ENCODE measurements around the gene COL25A1. TPM values are rescaled to one million over a fixed set of nuclear protein-coding genes. Genes with fewer than 3 reads are reported as not detected.

COL25A1 gene
- total and polyA plus RNA-seq, 2 experiments from 2014 or later: 0.25 TPM; not detected in 1

DNA sequence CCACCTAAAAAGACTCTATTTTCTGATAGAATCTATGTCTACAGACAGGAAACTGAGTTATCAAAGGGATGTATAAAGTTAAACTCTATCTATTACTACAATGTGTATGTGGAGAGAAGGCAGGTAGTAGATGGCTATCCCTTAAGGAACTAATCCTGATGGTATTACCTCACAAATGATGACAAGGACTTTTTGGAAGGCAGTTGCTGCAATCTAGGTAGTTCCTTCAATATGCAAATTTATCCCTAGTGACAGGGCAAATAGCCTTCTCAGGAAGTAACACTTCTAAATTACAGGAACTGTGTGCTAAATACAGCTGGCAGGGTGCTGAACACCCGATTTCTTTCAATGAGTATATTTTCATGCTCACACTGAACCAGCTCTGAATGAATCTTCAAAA is 177.4 kb downstream of the COL25A1 start:
- no peak overlapping the region for H3K27ac ChIP-seq
- no peaks in the 10 kb centered on the region for H3K79me2 ChIP-seq (ENCODE audit: insufficient read depth)
- in situ Hi-C loops (cut with MboI): no loop called here
- no peak overlapping the region for H3K9ac ChIP-seq
- WGBS, 2 experiments (ENCODE audit: low coverage in 1 of 2, low lambda C conversion rate in 2 of 2, missing lambda C conversion rate in 2 of 2): 17 to 39% methylated on average over 1 of the region's 1 CpG
- H4K20me1 ChIP-seq (ENCODE audit: insufficient read depth): no peaks in the 10 kb centered on the region
- H3K9me3 ChIP-seq (ENCODE audit: low read depth): no peaks in the 10 kb centered on the region
- H3K36me3 ChIP-seq (ENCODE audit: low read depth): no peaks in the 10 kb centered on the region
- H3K4me2 ChIP-seq (ENCODE audit: unreplicated experiment): no peak overlapping the region
- H3F3A ChIP-seq (ENCODE audit: insufficient read depth): no peaks in the 10 kb centered on the region
- H3K4me3 ChIP-seq: no peak overlapping the region
- no peaks in the 10 kb centered on the region for H3K4me1 ChIP-seq (ENCODE audit: insufficient read depth)
- TF ChIP-seq EZH2phosphoT487 (IDR thresholded peaks at IDR 0.05; ENCODE audit: insufficient read depth, low read depth) (no peak), EZH2 (IDR thresholded peaks at IDR 0.05; ENCODE audit: insufficient read depth, poor library complexity, severe bottlenecking) (no peak)
- DNase-seq: no peak
- H3K27me3 ChIP-seq (replicated peaks; ENCODE audit: insufficient read depth): no peaks in the 10 kb centered on the region
- no peak overlapping the region for H2AFZ ChIP-seq
- H3K9me2 ChIP-seq (ENCODE audit: insufficient read depth): no peaks in the 10 kb centered on the region

DNA sequence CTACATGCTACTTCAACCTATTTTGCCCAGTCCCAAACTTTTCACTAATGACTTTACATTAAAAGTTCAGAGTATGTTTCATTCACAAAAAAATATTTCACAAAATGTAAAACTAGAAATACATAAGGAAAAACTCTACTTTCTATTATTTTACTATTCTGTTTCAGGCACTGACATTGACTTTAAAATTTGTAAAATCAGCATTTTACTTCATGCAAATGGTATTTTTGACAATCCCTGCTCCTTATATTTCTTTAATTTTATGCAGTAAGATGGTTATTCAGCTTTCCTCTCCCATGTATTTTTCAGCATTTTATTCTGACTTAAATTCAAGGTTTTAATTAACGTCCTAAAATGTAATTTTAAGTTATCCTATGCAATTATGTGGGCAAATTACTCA is 178.5 kb downstream of the COL25A1 start:
- in situ Hi-C loops (cut with MboI): no loop called here
- Histone ChIP-seq H3K27ac (no peak overlapping the region), H3K9ac (no peak overlapping the region), H2AFZ (no peak overlapping the region), H3K4me2 (ENCODE audit: unreplicated experiment) (no peak overlapping the region), H4K20me1 (ENCODE audit: insufficient read depth) (no peaks in the 10 kb centered on the region), H3K9me3 (ENCODE audit: low read depth) (no peaks in the 10 kb centered on the region), H3F3A (ENCODE audit: insufficient read depth) (no peaks in the 10 kb centered on the region), H3K9me2 (ENCODE audit: insufficient read depth) (no peaks in the 10 kb centered on the region), H3K36me3 (ENCODE audit: low read depth) (no peaks in the 10 kb centered on the region), H3K79me2 (ENCODE audit: insufficient read depth) (no peaks in the 10 kb centered on the region), H3K4me1 (ENCODE audit: insufficient read depth) (no peaks in the 10 kb centered on the region), H3K4me3 (no peak overlapping the region), H3K27me3 (replicated peaks; ENCODE audit: insufficient read depth) (no peaks in the 10 kb centered on the region)
- no peak for TF ChIP-seq EZH2 (IDR thresholded peaks at IDR 0.05; ENCODE audit: insufficient read depth, poor library complexity, severe bottlenecking)
- no peak for TF ChIP-seq EZH2phosphoT487 (IDR thresholded peaks at IDR 0.05; ENCODE audit: insufficient read depth, low read depth)
- WGBS, 2 experiments (ENCODE audit: low coverage in 1 of 2, low lambda C conversion rate in 2 of 2, missing lambda C conversion rate in 2 of 2): 86 to 95% methylated on average over 1 of the region's 1 CpG
- DNase-seq: no peak

DNA sequence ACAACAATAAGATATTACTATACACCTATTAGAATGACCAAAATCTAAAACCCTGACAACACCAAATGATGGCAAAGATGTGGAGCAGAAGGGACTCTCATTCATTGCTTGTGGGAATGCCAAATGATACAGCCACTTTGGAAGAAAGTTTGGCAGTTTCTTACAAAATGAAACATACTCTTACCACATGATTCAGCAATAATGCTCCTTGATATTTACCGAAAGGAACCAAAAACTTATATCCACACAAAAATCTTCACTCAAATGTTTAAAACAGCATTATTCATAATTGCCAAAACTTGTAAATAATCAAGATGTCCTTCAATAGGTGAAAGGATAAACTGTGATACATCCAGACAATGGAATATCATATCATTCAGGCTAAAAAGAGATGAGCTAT is 180.9 kb downstream of the COL25A1 start:
- no peak overlapping the region for H3K4me3 ChIP-seq
- DNase-seq: no peak
- TF ChIP-seq EZH2phosphoT487 (IDR thresholded peaks at IDR 0.05; ENCODE audit: insufficient read depth, low read depth): no peak
- TF ChIP-seq EZH2 (IDR thresholded peaks at IDR 0.05; ENCODE audit: insufficient read depth, poor library complexity, severe bottlenecking): no peak
- no peaks in the 10 kb centered on the region for H3K4me1 ChIP-seq (ENCODE audit: insufficient read depth)
- no peaks in the 10 kb centered on the region for H3K9me2 ChIP-seq (ENCODE audit: insufficient read depth)
- H3F3A ChIP-seq (ENCODE audit: insufficient read depth): no peaks in the 10 kb centered on the region
- H3K9me3 ChIP-seq (ENCODE audit: low read depth): no peaks in the 10 kb centered on the region
- H3K36me3 ChIP-seq (ENCODE audit: low read depth): no peaks in the 10 kb centered on the region
- H3K79me2 ChIP-seq (ENCODE audit: insufficient read depth): no peaks in the 10 kb centered on the region
- in situ Hi-C loops (cut with MboI): no loop called here
- no peak overlapping the region for H2AFZ ChIP-seq
- H4K20me1 ChIP-seq (ENCODE audit: insufficient read depth): no peaks in the 10 kb centered on the region
- no peaks in the 10 kb centered on the region for H3K27me3 ChIP-seq (replicated peaks; ENCODE audit: insufficient read depth)
- WGBS, 2 experiments (ENCODE audit: low coverage in 1 of 2, low lambda C conversion rate in 2 of 2, missing lambda C conversion rate in 2 of 2): 67 to 75% methylated on average over 1 of the region's 1 CpG
- H3K27ac ChIP-seq: no peak overlapping the region
- no peak overlapping the region for H3K9ac ChIP-seq
- no peak overlapping the region for H3K4me2 ChIP-seq (ENCODE audit: unreplicated experiment)

DNA sequence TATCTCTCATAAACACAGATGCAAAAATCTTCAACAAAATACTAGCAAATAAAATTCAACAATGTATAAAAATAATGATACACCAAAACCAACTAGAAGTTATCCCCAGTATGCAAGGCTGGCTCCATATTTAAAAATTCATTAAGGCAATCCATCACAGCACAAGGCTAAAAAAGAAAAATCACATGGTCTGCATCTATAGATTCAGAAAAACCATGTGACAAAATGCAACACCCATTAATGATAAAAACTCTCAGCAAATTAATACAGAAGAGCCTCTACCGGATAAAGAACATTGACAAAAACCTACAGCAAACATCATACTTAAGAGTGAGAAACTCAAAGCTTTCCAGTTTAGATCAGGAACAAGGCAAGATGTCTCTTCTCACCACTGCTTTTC is 182.6 kb downstream of the COL25A1 start:
- in situ Hi-C loops (cut with MboI): no loop called here
- Histone ChIP-seq H4K20me1 (ENCODE audit: insufficient read depth) (no peaks in the 10 kb centered on the region), H3K9me2 (ENCODE audit: insufficient read depth) (no peaks in the 10 kb centered on the region), H3K27me3 (replicated peaks; ENCODE audit: insufficient read depth) (no peaks in the 10 kb centered on the region), H3K36me3 (ENCODE audit: low read depth) (no peaks in the 10 kb centered on the region), H3K9ac (no peak overlapping the region), H3K4me1 (ENCODE audit: insufficient read depth) (no peaks in the 10 kb centered on the region), H2AFZ (no peak overlapping the region), H3K9me3 (ENCODE audit: low read depth) (no peaks in the 10 kb centered on the region), H3K79me2 (ENCODE audit: insufficient read depth) (no peaks in the 10 kb centered on the region), H3K4me2 (ENCODE audit: unreplicated experiment) (no peak overlapping the region), H3K4me3 (no peak overlapping the region), H3F3A (ENCODE audit: insufficient read depth) (no peaks in the 10 kb centered on the region), H3K27ac (no peak overlapping the region)
- DNase-seq: no peak
- 94 to 100% methylated on average over 1 of the region's 1 CpG for WGBS, 2 experiments (ENCODE audit: low coverage in 1 of 2, low lambda C conversion rate in 2 of 2, missing lambda C conversion rate in 2 of 2)
- TF ChIP-seq EZH2phosphoT487 (IDR thresholded peaks at IDR 0.05; ENCODE audit: insufficient read depth, low read depth): no peak
- no peak for TF ChIP-seq EZH2 (IDR thresholded peaks at IDR 0.05; ENCODE audit: insufficient read depth, poor library complexity, severe bottlenecking)

DNA sequence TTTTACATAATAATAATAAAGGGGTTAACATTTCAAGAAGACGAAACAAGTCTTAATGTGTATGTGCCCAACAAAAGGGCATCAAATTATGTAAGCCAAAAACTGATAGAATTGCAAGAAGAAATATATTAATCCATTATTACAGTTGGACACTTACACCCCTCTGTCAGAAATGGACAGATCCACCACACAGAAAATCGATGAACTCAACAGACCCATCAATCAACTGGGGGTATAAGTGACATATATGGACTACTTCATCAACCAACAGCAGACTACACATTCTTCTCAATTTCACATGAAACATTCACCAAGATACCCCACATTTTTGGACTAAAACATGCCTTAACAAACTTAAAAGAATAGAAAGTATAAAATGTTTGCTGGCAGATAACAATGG is 183.8 kb downstream of the COL25A1 start:
- Histone ChIP-seq H3K9me2 (ENCODE audit: insufficient read depth) (no peaks in the 10 kb centered on the region), H3K79me2 (ENCODE audit: insufficient read depth) (no peaks in the 10 kb centered on the region), H3K4me1 (ENCODE audit: insufficient read depth) (no peaks in the 10 kb centered on the region), H3K36me3 (ENCODE audit: low read depth) (no peaks in the 10 kb centered on the region), H4K20me1 (ENCODE audit: insufficient read depth) (no peaks in the 10 kb centered on the region), H2AFZ (no peak overlapping the region), H3K27me3 (replicated peaks; ENCODE audit: insufficient read depth) (no peaks in the 10 kb centered on the region), H3F3A (ENCODE audit: insufficient read depth) (no peaks in the 10 kb centered on the region), H3K4me3 (no peak overlapping the region), H3K4me2 (ENCODE audit: unreplicated experiment) (no peak overlapping the region), H3K27ac (no peak overlapping the region), H3K9ac (no peak overlapping the region), H3K9me3 (ENCODE audit: low read depth) (no peaks in the 10 kb centered on the region)
- DNase-seq: no peak
- WGBS, 2 experiments (ENCODE audit: low coverage in 1 of 2, low lambda C conversion rate in 2 of 2, missing lambda C conversion rate in 2 of 2): 68 to 73% methylated on average over 2 of the region's 2 CpGs
- in situ Hi-C loops (cut with MboI): no loop called here
- TF ChIP-seq EZH2 (IDR thresholded peaks at IDR 0.05; ENCODE audit: insufficient read depth, poor library complexity, severe bottlenecking): no peak
- no peak for TF ChIP-seq EZH2phosphoT487 (IDR thresholded peaks at IDR 0.05; ENCODE audit: insufficient read depth, low read depth)
